CD4-positive, alpha-beta T cell treated with Interferon alpha-2 for 1 hour (primary cell): ENCODE results near the gene HLA-DMB.

Experiments
- DNase-seq, 2 donors: peaks; one replicate each; pipeline ENCODE4 v3.0.0-alpha.2; 2020 to 2022

HLA-DMB gene

GRCh38 chr6:32971581-32972352 lies 30.9 kb upstream of the HLA-DMB start:
- peak; percentile 100 for DNase-seq

GRCh38 chr6:32971242-32971580 lies 30.4 kb upstream of the HLA-DMB start:
- DNase-seq: no peak

GRCh38 chr6:32970413-32971241 lies 29.8 kb upstream of the HLA-DMB start:
- DNase-seq: peak; percentile 81 to 82

GRCh38 chr6:32969685-32970412 lies 29.0 kb upstream of the HLA-DMB start:
- DNase-seq: peak; percentile 65 to 74

GRCh38 chr6:32968867-32969684 lies 28.2 kb upstream of the HLA-DMB start:
- DNase-seq: peak; percentile 62 to 68

GRCh38 chr6:32968093-32968866 lies 27.5 kb upstream of the HLA-DMB start, which contains the start of gene BRD2:
BRD2 (plus strand) TSS chr6:32968594; CDS start chr6:32972899, 4,305 bp downstream.
- DNase-seq: peak; percentile 97 to 98

- peak in 1 of 2 donors; percentile 64 for DNase-seq
Measured at GRCh38 chr6:32967151-32968091, 26.6 kb upstream of the HLA-DMB start.

GRCh38 chr6:32964776-32965175 lies 23.9 kb upstream of the HLA-DMB start:
- DNase-seq: no peak

GRCh38 chr6:32963866-32964265 lies 23.0 kb upstream of the HLA-DMB start:
- DNase-seq: no peak

- DNase-seq: no peak
Measured at GRCh38 chr6:32962213-32962826, 21.5 kb upstream of the HLA-DMB start.

GRCh38 chr6:32960563-32960962 lies 19.7 kb upstream of the HLA-DMB start:
- no peak for DNase-seq

- no peak for DNase-seq
Measured at GRCh38 chr6:32956176-32956575, 15.3 kb upstream of the HLA-DMB start.

- DNase-seq: peak in 1 of 2 donors; percentile 67
Measured at GRCh38 chr6:32954986-32955802, 14.4 kb upstream of the HLA-DMB start.

- DNase-seq: no peak
Measured at GRCh38 chr6:32954267-32954666, 13.4 kb upstream of the HLA-DMB start.

- no peak for DNase-seq
Measured at GRCh38 chr6:32953775-32954174, 12.9 kb upstream of the HLA-DMB start.

GRCh38 chr6:32952817-32953739 lies 12.2 kb upstream of the HLA-DMB start, which contains the start of gene HLA-DMA:
HLA-DMA (minus strand) TSS chr6:32953097; CDS start chr6:32953036, 61 bp downstream.
- DNase-seq: peak; percentile 92

GRCh38 chr6:32950449-32950848 lies 9.6 kb upstream of the HLA-DMB start:
- no peak for DNase-seq

- DNase-seq: peak in 1 of 2 donors; percentile 19
Measured at GRCh38 chr6:32950010-32950409, 9.2 kb upstream of the HLA-DMB start.
